Measurements from ENCODE around the gene TEX19.

DNA sequence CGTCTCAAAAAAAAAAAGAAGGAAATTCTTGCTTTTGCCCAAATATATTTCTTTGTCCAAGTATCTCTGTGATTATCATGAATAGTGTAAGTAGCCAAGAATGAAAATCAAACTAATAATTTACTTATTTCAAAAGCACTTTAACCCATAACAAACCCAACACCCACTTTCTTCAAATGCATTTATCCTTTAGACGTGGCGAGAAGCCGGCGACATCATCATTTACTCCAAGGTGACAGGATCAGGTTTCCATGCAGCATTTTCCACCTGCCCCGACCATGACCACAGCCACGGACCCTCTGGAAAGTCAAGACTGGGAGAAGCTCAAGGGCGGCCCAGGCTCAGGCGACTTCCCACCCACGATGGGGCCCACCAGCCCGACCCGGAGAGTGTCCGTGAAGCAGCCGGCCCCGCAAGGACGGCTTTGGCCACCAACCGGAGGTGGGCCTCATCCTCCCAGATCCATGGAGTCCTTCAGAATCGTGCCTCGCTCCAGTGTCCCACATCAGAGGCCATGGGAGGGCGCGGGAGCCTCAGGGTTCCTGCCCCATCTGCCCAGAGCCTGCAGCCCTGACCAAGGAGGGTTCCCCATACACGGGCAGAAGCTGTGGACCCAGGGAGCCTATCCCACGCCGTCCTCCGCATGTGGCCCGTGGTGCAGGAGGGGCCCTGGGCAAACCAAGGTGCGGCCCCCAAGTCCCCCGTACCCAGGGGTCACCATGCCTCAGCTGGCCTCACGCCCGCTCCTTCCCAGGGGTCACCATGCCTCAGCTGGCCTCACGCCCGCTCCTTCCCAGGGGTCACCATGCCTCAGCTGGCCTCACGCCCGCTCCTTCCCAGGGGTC is 31.2 kb downstream of the TEX19 start:
- no peak for TF ChIP-seq POLR2AphosphoS5 (IDR thresholded peaks at IDR 0.05; ENCODE audit: low read depth, low read length)
- TF ChIP-seq POLR2A (IDR thresholded peaks at IDR 0.05; ENCODE audit: low read depth, low read length), result no peak

Data from GM12892 (cell line).